Panc1 (cell line): ENCODE measurements around the gene FAM210B.

ENCODE experiments used
- POLR2AphosphoS5 ChIP-seq: IDR thresholded peaks from 2 replicates; pipeline ENCODE4 v1.6.1; 2012; ENCODE audit warnings: mild to moderate bottlenecking, low read depth, low read length, moderate library complexity
- SIN3A ChIP-seq: IDR thresholded peaks from 2 replicates; pipeline ENCODE4 v1.6.1; 2012; ENCODE audit warnings: low read depth, mild to moderate bottlenecking, low read length, moderate library complexity, borderline replicate concordance; ENCODE audit not compliant: insufficient read depth
- TF ChIP-seq, protein P1 (sequence below): fragments of 450-650 bp; IDR thresholded peaks from 2 replicates; pipeline ENCODE4 v1.5.1; 2017; ENCODE audit warnings: mild to moderate bottlenecking

DNA sequence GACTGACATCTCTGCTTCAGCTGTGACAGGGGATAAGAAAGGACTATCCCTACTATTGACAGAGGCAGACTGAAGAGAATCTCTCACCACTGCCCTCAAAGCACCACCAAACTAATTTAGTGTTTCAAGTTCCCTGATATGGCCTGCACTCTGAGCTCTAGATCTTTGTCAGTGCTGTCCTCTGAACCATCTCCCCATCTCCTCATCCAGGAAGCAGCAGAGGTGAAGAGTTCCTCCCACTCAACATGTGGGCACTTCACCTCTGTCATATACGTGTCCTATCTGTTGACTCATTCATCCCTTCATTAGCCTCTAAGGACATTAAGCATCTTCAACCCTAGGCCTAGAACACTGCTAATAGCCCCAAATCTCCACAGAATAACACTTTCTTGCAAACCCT is 14.1 kb downstream of the FAM210B start:
- TF ChIP-seq, protein P1, sequence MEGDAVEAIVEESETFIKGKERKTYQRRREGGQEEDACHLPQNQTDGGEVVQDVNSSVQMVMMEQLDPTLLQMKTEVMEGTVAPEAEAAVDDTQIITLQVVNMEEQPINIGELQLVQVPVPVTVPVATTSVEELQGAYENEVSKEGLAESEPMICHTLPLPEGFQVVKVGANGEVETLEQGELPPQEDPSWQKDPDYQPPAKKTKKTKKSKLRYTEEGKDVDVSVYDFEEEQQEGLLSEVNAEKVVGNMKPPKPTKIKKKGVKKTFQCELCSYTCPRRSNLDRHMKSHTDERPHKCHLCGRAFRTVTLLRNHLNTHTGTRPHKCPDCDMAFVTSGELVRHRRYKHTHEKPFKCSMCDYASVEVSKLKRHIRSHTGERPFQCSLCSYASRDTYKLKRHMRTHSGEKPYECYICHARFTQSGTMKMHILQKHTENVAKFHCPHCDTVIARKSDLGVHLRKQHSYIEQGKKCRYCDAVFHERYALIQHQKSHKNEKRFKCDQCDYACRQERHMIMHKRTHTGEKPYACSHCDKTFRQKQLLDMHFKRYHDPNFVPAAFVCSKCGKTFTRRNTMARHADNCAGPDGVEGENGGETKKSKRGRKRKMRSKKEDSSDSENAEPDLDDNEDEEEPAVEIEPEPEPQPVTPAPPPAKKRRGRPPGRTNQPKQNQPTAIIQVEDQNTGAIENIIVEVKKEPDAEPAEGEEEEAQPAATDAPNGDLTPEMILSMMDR: no peak
- TF ChIP-seq POLR2AphosphoS5 (no peak), SIN3A (no peak)
